ENCODE measurements around the gene GPR162.
A peak's percentile ranks its signal among the peaks of the same experiment; 100 is the strongest.

GPR162 gene

GRCh38 chr12:6788972-6789924 is 32.4 kb upstream of the GPR162 start, which contains the start of gene CD4:
CD4 (plus strand) TSS chr12:6789528; CDS start chr12:6800139, 10,611 bp downstream.
- DNase-seq (ENCODE audit: low read depth), result no peak

- DNase-seq (ENCODE audit: low read depth), result no peak
Measured at GRCh38 chr12:6790496-6791150, 31.0 kb upstream of the GPR162 start.

- no peak for DNase-seq (ENCODE audit: low read depth)
Measured at GRCh38 chr12:6791931-6792520, 29.6 kb upstream of the GPR162 start.

GRCh38 chr12:6792522-6793201 is 29.0 kb upstream of the GPR162 start:
- DNase-seq (ENCODE audit: low read depth), result no peak

GRCh38 chr12:6795088-6795487 is 26.5 kb upstream of the GPR162 start:
- DNase-seq (ENCODE audit: low read depth), result no peak

GRCh38 chr12:6796576-6796975 is 25.0 kb upstream of the GPR162 start:
- DNase-seq (ENCODE audit: low read depth), result no peak

GRCh38 chr12:6799147-6799546 is 22.5 kb upstream of the GPR162 start:
- DNase-seq (ENCODE audit: low read depth), result no peak

GRCh38 chr12:6807170-6807569 is 14.5 kb upstream of the GPR162 start:
- DNase-seq (ENCODE audit: low read depth), result peak; percentile 29

GRCh38 chr12:6809056-6809455 is 12.6 kb upstream of the GPR162 start:
- no peak for DNase-seq (ENCODE audit: low read depth)

GRCh38 chr12:6810758-6811157 is 10.9 kb upstream of the GPR162 start:
- DNase-seq (ENCODE audit: low read depth), result no peak

- DNase-seq (ENCODE audit: low read depth), result no peak
Measured at GRCh38 chr12:6813363-6813762, 8.3 kb upstream of the GPR162 start.

- DNase-seq (ENCODE audit: low read depth), result no peak
Measured at GRCh38 chr12:6816598-6816997, 5.0 kb upstream of the GPR162 start.

- no peak for DNase-seq (ENCODE audit: low read depth)
Measured at GRCh38 chr12:6817098-6817497, 4.5 kb upstream of the GPR162 start.

- DNase-seq (ENCODE audit: low read depth), result no peak
Measured at GRCh38 chr12:6817662-6818157, 3.9 kb upstream of the GPR162 start.

- DNase-seq (ENCODE audit: low read depth), result no peak
Measured at GRCh38 chr12:6818222-6818621, 3.4 kb upstream of the GPR162 start.

- DNase-seq (ENCODE audit: low read depth), result no peak
Measured at GRCh38 chr12:6818645-6819044, 3.0 kb upstream of the GPR162 start.

GRCh38 chr12:6819106-6820030 is 2.3 kb upstream of the GPR162 start:
- DNase-seq (ENCODE audit: low read depth), result peak; percentile 50

- no peak for DNase-seq (ENCODE audit: low read depth)
Measured at GRCh38 chr12:6820166-6820565, 1.5 kb upstream of the GPR162 start.

- no peak for DNase-seq (ENCODE audit: low read depth)
Measured at GRCh38 chr12:6822426-6823135, 960 bp downstream of the GPR162 start.

All from ELR (cell line).